Measurements from ENCODE around the gene NPTN. TPM values are rescaled to one million over a fixed set of nuclear protein-coding genes. Genes with fewer than 3 reads are reported as not detected.
"Not testable (repeated sequence)": the region's sequence is repeated elsewhere in the genome, so short reads cannot be mapped to it uniquely, and the experiment has no call there.

The NPTN gene
- total RNA-seq, 3 donors from 2014 or later = 82.1 to 107 (median 104) TPM

GRCh38 chr15:73550190-73550589 is 83.0 kb downstream of the NPTN start:
- intact Hi-C loops (cut with DNase I; ENCODE audit: low total_unique reads) = no loop called here
- no peaks in the 10 kb centered on the region for H3K9me3 ChIP-seq
- H3K27ac ChIP-seq = no peak overlapping the region
- no peak for DNase-seq (ENCODE audit: low spot score in 2 of 2)
- no peaks in the 10 kb centered on the region for H3K27me3 ChIP-seq
- H3K36me3 ChIP-seq = no peaks in the 10 kb centered on the region
- no peak overlapping the region for H3K4me3 ChIP-seq
- TF ChIP-seq CTCF (IDR thresholded peaks at IDR 0.05) (no peak), POLR2AphosphoS5 (IDR thresholded peaks at IDR 0.05) (no peak), POLR2A (IDR thresholded peaks at IDR 0.05) (no peak)
- no peaks in the 10 kb centered on the region for H3K4me1 ChIP-seq

- H3K4me3 ChIP-seq; DNase-seq (ENCODE audit: low spot score in 2 of 2); H3K27ac ChIP-seq; H3K4me1 ChIP-seq; intact Hi-C loops (cut with DNase I; ENCODE audit: low total_unique reads); H3K36me3 ChIP-seq; H3K27me3 ChIP-seq; H3K9me3 ChIP-seq: not testable (repeated sequence)
Measured at GRCh38 chr15:73548925-73549324, 84.3 kb downstream of the NPTN start.

- intact Hi-C loops (cut with DNase I; ENCODE audit: low total_unique reads) = no loop called here
- Histone ChIP-seq H3K4me1 (no peaks in the 10 kb centered on the region), H3K27ac (no peak overlapping the region), H3K27me3 (no peaks in the 10 kb centered on the region), H3K9me3 (no peaks in the 10 kb centered on the region), H3K36me3 (no peaks in the 10 kb centered on the region), H3K4me3 (no peak overlapping the region)
- TF ChIP-seq CTCF (IDR thresholded peaks at IDR 0.05) = no peak
- DNase-seq (ENCODE audit: low spot score in 2 of 2) = no peak
Measured at GRCh38 chr15:73541479-73541878, 91.7 kb downstream of the NPTN start.

- no peak for DNase-seq (ENCODE audit: low spot score in 2 of 2)
- no peaks in the 10 kb centered on the region for H3K36me3 ChIP-seq
- no peak overlapping the region for H3K4me3 ChIP-seq
- TF ChIP-seq CTCF (IDR thresholded peaks at IDR 0.05) = no peak
- no peak for TF ChIP-seq POLR2A (IDR thresholded peaks at IDR 0.05)
- no peak for TF ChIP-seq POLR2AphosphoS5 (IDR thresholded peaks at IDR 0.05)
- H3K27me3 ChIP-seq = no peaks in the 10 kb centered on the region
- no peaks in the 10 kb centered on the region for H3K9me3 ChIP-seq
- intact Hi-C loops (cut with DNase I; ENCODE audit: low total_unique reads) = no loop called here
- no peaks in the 10 kb centered on the region for H3K4me1 ChIP-seq
- no peak overlapping the region for H3K27ac ChIP-seq
Measured at GRCh38 chr15:73540161-73540560, 93.0 kb downstream of the NPTN start.

- intact Hi-C loops (cut with DNase I; ENCODE audit: low total_unique reads) = no loop called here
- H3K27me3 ChIP-seq = no peaks in the 10 kb centered on the region
- no peak overlapping the region for H3K27ac ChIP-seq
- no peaks in the 10 kb centered on the region for H3K9me3 ChIP-seq
- no peak for DNase-seq (ENCODE audit: low spot score in 2 of 2)
- no peak for TF ChIP-seq POLR2A (IDR thresholded peaks at IDR 0.05)
- TF ChIP-seq POLR2AphosphoS5 (IDR thresholded peaks at IDR 0.05) = no peak
- TF ChIP-seq CTCF (IDR thresholded peaks at IDR 0.05) = no peak
- no peaks in the 10 kb centered on the region for H3K4me1 ChIP-seq
- H3K4me3 ChIP-seq = no peak overlapping the region
- no peaks in the 10 kb centered on the region for H3K36me3 ChIP-seq
Measured at GRCh38 chr15:73539212-73540128, 93.7 kb downstream of the NPTN start.

Data from breast epithelium (tissue), 4 donors.